ENCODE measurements around the gene PTTG1IP. TPM values are rescaled to one million over a fixed set of nuclear protein-coding genes. Genes with fewer than 3 reads are reported as not detected.

The PTTG1IP gene
- total RNA-seq, 1 donor from 2014 or later: 81.9 TPM

DNA sequence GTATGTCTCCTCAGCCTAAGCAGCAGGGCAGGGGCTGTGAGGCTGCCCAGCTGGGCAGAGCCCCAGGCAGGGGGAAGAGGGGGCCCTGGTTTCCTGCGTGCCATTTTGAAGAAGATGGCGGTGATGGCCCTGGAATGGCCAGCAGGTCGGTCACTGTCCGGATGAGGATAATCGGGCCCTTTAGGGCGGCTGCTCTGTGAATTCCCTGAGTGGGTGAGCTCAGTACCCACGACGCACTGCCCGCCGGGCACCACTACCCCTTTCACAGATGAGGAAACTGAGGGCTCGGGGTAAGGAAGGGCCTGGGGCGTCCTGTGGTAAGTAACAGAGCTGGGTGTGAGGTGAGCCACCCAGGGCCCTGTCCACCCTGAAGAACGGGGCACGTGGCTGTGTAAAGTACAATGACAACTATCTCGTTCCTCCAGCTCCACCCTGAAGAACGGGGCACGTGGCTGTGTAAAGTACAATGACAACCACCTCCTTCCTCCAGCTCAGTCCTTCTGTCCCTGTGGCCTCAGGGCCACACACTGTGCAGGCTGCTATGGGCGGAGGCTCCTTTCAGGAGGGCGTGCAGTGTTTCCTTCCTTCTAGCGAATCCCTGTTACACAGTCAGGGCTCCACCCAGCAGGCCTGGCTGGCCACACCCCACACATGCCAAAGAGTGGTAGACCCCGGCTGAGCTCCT is 24.0 kb upstream of the PTTG1IP start:
- intact Hi-C loops (cut with micrococcal nuclease): no loop called here

GRCh38 chr21:44896561-44897286 is 23.2 kb upstream of the PTTG1IP start:
- intact Hi-C loops (cut with micrococcal nuclease): no loop called here

DNA sequence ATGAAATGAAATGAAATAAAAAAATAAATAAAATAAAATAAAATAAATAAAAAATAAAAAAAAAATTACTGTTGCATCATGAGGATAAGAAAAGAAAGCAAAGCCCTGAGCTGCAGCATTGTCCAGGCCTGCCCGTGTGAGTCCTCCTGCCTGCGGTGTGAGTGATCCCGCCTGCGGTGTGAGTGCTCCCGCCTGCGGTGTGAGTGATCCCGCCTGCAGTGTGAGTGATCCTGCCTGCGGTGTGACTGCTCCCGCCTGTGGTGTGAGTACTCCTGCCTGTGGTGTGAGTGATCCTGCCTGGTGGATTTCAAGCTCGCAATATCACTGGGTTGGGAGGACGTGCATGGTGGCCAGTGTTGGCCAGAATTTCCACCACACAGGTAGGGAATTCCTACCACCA is 22.4 kb upstream of the PTTG1IP start:
- intact Hi-C loops (cut with micrococcal nuclease): no loop called here

DNA sequence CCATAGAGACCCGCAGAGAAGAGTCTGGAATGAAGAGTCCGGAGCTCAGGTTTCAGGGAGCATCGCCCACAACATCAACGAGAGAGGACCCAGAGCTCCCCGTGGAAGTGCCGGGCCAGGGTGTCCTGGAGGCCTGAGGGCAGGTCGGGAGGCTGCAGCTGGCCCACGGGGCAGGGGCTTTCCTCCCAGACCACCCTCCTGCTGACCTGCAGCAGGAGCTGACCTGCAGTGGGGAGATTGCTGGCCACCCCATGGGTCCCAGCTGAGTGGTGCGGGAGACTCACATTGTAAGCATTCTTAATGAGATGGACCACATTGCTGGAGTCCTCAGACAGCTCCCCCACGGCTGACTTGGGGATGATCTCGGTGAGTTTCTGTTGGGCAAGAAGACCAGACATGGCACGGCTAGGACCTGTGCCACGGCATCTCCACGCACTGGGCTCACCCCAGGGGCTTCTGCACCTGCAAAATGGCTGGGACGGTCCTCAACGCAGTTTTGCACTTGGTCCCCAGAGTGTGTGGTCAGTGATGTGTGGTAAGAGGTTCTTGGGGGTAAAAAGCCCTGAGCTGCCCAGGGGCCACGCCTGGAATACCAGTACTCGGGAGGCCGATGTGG is 21.3 kb upstream of the PTTG1IP start:
- intact Hi-C loops (cut with micrococcal nuclease): no loop called here

- intact Hi-C loops (cut with micrococcal nuclease): loop anchor here (1.0 kb wide), 1 partner anchor 38 kb away; no protein-coding TSS in a partner anchor
These were observed 20.6 kb upstream of the PTTG1IP start for GRCh38 chr21:44893948-44894656.

DNA sequence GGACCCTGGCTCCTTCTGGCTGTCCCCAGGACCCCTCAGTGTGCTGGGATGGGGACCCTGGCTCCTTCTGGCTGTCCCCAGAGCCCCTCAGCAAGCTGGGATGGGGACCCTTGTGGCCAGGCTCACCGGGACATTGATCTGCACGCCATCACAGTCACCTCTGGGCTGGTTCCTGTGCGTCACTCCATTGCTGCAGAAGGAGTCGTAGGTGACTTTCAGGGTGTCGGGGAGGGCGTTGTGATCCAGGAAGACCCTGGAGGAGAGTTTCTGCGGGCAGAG is 19.7 kb upstream of the PTTG1IP start:
- intact Hi-C loops (cut with micrococcal nuclease): loop anchor here (1.0 kb wide), 1 partner anchor 39 kb away; no protein-coding TSS in a partner anchor

GRCh38 chr21:44892536-44893277 is 19.2 kb upstream of the PTTG1IP start:
- intact Hi-C loops (cut with micrococcal nuclease): loop anchor here (1.0 kb wide), 2 partner anchors 20 to 40 kb away; no protein-coding TSS in a partner anchor

DNA sequence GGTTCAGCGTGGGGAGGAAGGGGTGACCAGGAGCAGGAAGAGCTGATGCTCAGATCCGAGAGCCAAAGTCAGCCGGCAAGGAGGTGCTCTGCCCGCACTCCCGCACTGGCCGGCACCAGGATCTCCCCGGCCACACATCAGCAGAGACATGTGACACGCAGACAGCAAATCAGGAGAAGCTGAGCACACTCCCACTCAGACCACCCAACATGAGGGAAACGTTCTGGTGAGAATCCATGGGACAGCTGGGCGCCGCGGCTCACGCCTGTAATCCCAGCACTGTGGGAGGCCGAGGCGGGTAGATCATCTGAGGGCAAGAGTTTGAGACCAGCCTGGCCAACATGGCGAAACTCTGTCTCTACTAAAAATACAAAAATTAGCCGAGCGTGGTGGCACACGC is 18.6 kb upstream of the PTTG1IP start:
- intact Hi-C loops (cut with micrococcal nuclease): loop anchor here (1.0 kb wide), 1 partner anchor 20 kb away; no protein-coding TSS in a partner anchor

DNA sequence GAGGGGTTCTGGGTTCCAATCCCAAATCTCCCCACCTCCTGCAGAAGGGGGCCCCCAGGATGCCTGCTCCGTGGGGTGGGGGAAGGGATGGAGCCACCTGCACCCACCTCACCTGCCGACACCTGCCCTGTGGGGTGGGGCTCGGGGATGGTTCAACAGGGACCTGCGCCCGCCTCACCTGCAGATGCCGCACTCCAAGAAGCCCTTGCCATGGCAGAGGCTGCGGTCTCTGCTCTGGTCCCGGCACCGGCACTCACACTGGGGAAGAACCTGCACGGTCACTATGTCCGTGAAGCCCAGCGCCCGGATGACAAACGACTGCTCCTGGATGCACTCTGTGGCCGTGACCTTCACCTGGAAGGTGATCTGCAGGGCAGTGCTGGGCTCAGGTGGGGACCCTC is 18.1 kb upstream of the PTTG1IP start:
- intact Hi-C loops (cut with micrococcal nuclease): loop anchor here (1.0 kb wide), 1 partner anchor 21 kb away; no protein-coding TSS in a partner anchor

- intact Hi-C loops (cut with micrococcal nuclease): no loop called here
These were observed 17.6 kb upstream of the PTTG1IP start for GRCh38 chr21:44890961-44891541.

GRCh38 chr21:44890338-44890931 is 16.9 kb upstream of the PTTG1IP start:
- intact Hi-C loops (cut with micrococcal nuclease): no loop called here

- intact Hi-C loops (cut with micrococcal nuclease): no loop called here
These were observed 16.3 kb upstream of the PTTG1IP start for GRCh38 chr21:44889625-44890337.

GRCh38 chr21:44888581-44889550 is 15.4 kb upstream of the PTTG1IP start:
- intact Hi-C loops (cut with micrococcal nuclease): no loop called here

- intact Hi-C loops (cut with micrococcal nuclease): no loop called here
These were observed 14.5 kb upstream of the PTTG1IP start for GRCh38 chr21:44887807-44888580.

DNA sequence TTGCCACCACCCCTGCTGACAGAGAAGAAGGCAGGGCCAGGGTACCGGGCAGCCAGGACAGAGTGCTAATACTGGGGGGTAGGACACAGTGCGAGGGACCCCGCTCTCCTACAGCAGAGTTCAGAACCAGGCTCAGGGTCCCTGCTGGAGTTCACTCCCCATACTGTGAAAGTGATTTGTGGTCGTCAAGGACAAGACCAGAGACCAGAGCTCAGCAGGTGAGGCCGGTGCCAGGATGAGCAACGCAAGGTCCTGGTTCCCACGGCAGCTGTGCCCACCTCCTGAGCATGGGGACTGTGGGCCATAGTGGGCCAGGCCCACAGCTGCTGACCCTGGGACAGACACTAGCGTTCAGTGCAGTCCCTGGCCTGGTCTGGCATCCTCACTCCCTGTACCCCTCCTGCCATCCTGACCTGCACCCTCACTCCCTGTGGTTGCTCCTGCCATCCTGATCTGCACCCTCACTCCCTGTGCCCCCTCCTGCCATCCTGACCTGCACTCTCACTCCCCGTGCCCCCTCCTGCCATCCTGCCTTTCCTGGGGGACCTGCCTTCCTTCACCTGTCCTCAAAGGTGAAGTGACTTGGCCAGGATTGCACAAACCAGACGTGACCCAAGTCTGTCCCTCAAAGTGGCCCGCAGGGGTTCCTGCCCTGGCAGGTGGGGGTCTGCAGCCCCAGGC is 13.8 kb upstream of the PTTG1IP start:
- intact Hi-C loops (cut with micrococcal nuclease): no loop called here

GRCh38 chr21:44886113-44887075 is 12.9 kb upstream of the PTTG1IP start:
- intact Hi-C loops (cut with micrococcal nuclease): no loop called here

Measured in T-helper 2 cell treated with Interferon-gamma antibody and Interleukin-4, amounts not matched to agents 100 ng/mL and 5 ng/mL, for 36 hours (primary cell).